Keratinocyte (primary cell): ENCODE measurements around the gene IL17C. TPM values are rescaled to one million over a fixed set of nuclear protein-coding genes. Genes with fewer than 3 reads are reported as not detected.

Experiments
- DNase-seq: peaks from one replicate; pipeline ENCODE4 v3.0.0-alpha.2; 2011; ENCODE audit warnings: low read depth, missing footprints, low spot score
- FAIRE-seq: peaks from 2 replicates; lab custom pipeline; 2011; peaks lifted over from hg19 to GRCh38; lab: Jason Lieb, UNC
- H2AFZ ChIP-seq: 2 replicates; pipeline ENCODE4 v1.6.0; 2012; ENCODE audit warnings: low read length, control low read depth, inconsistent platforms; ENCODE audit not compliant: control insufficient read depth
- H3K27ac ChIP-seq: 2 replicates; pipeline ENCODE4 v1.5.1; 2011; ENCODE audit warnings: low read length; ENCODE audit not compliant: control insufficient read depth, insufficient read depth
- H3K27me3 ChIP-seq: 3 replicates; pipeline ENCODE4 v1.6.0; 2011; ENCODE audit warnings: low read length; ENCODE audit not compliant: control insufficient read depth, insufficient read depth; ENCODE audit errors: extremely low read depth
- H3K36me3 ChIP-seq, 2 experiments: 2 replicates in 1 of 2; 3 replicates in 1 of 2; pipeline ENCODE4 v1.5.1; 2011; ENCODE audit warnings: low read length in 2 of 2, mild to moderate bottlenecking in 1 of 2; ENCODE audit not compliant: control insufficient read depth in 2 of 2, insufficient read depth in 2 of 2; ENCODE audit errors: extremely low read depth in 1 of 2
- H3K4me1 ChIP-seq: 3 replicates; pipeline ENCODE4 v1.5.1; 2011; ENCODE audit warnings: low read length; ENCODE audit not compliant: control insufficient read depth, insufficient read depth; ENCODE audit errors: extremely low read depth
- H3K4me2 ChIP-seq: 3 replicates; pipeline ENCODE4 v1.6.0; 2011; ENCODE audit warnings: low read depth, low read length; ENCODE audit not compliant: control insufficient read depth, insufficient read depth; ENCODE audit errors: extremely low read depth
- H3K4me3 ChIP-seq, 3 experiments: fragments of 200-600 bp in 1 of 3; sonication (generic) in 1 of 3; 2 replicates in 2 of 3; 3 replicates in 1 of 3; pipeline ENCODE4 v1.5.1; 2011 to 2016; ENCODE audit warnings: low read length in 3 of 3, mild to moderate bottlenecking in 3 of 3, control low read depth in 2 of 3, inconsistent platforms in 1 of 3, low read depth in 1 of 3, mixed read lengths in 1 of 3, mixed run types in 1 of 3, moderate library complexity in 1 of 3; ENCODE audit not compliant: control insufficient read depth in 2 of 3, insufficient read depth in 2 of 3; ENCODE audit errors: extremely low read depth in 1 of 3
- H3K79me2 ChIP-seq: 2 replicates; pipeline ENCODE4 v1.6.0; 2012; ENCODE audit warnings: low read length; ENCODE audit not compliant: control insufficient read depth, insufficient read depth
- H3K9ac ChIP-seq: 3 replicates; pipeline ENCODE4 v1.6.0; 2011; ENCODE audit warnings: low read length; ENCODE audit not compliant: control insufficient read depth, insufficient read depth; ENCODE audit errors: extremely low read depth
- H3K9me1 ChIP-seq: 3 replicates; pipeline ENCODE4 v1.6.0; 2011; ENCODE audit warnings: low read length; ENCODE audit not compliant: control insufficient read depth, insufficient read depth; ENCODE audit errors: extremely low read depth
- H3K9me3 ChIP-seq: 2 replicates; pipeline ENCODE4 v1.5.1; 2012; ENCODE audit warnings: low read depth, low read length; ENCODE audit not compliant: control insufficient read depth
- H4K20me1 ChIP-seq: 3 replicates; pipeline ENCODE4 v1.6.0; 2011; ENCODE audit warnings: low read length; ENCODE audit not compliant: control insufficient read depth, insufficient read depth; ENCODE audit errors: extremely low read depth
- EZH2 ChIP-seq: IDR thresholded peaks from one replicate; pipeline ENCODE4 v1.6.1; 2012; ENCODE audit warnings: inconsistent platforms, mild to moderate bottlenecking, low read length, moderate library complexity
- dilution Hi-C: fragments of 300-500 bp; cut with MboI; formaldehyde crosslinking; loops from one replicate; pipeline ENCODE4 v1.7.0; 2020; ENCODE audit warnings: low sequenced_read_pairs; ENCODE audit not compliant: extremely low pct_ligation_motif_present
- polyA plus RNA-seq, 5 experiments: library from polyadenylated mRNA; depleted of rRNA in 3 of 5; stranded (reverse) in 3 of 5; stranded (forward) in 1 of 5; unstranded in 1 of 5; fragments of >200 nt; gene quantifications; 1 replicate in 1 of 5; 2 replicates in 3 of 5; 3 replicates in 1 of 5; pipeline versions ENCODE4 v1.2.1 to v1.2.3, GENCODE V29; 2011 to 2012; ENCODE audit warnings: missing spikeins in 2 of 5, low read depth in 1 of 5, low replicate concordance in 1 of 5
- TF ChIP-seq, protein P1 (sequence below), 3 experiments: IDR thresholded peaks in 1 of 3; conservative IDR thresholded peaks in 1 of 3; optimal IDR thresholded peaks in 1 of 3; 2 replicates in 2 of 3; 3 replicates in 1 of 3; pipeline versions ENCODE3 to v1.5.1; 2011; ENCODE audit warnings: low read length in 3 of 3, mild to moderate bottlenecking in 3 of 3, moderate library complexity in 2 of 3, control low read depth in 1 of 3, inconsistent platforms in 1 of 3; ENCODE audit not compliant: insufficient read depth in 2 of 3; ENCODE audit errors: extremely low read depth in 1 of 3

IL17C gene
- polyA plus RNA-seq, 1 donor (not counting 4 experiments of a cell fraction or from before 2014, with no cell fraction given) = not detected

DNA sequence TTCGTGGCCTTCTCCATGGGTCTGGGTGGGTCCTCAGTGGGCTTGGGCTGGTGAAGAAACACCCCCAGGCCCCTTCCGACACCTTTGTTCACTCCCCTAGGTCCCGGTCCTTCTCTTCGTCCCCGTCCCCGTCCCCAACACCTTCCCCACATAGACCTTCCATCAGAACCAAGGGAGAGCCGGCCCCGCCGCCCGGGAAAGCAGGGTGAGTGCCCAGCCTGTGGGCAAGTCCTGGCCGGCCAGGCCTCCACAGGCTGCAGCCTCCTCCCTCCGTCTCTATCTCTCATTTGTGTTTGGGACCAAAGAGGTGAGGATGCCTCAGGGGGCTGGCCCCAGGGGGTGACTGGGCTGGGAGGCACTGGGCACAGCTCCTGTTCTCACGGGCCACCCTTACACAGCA lies 14.5 kb upstream of the IL17C start:
- no peak overlapping the region for H3K9ac ChIP-seq

DNA sequence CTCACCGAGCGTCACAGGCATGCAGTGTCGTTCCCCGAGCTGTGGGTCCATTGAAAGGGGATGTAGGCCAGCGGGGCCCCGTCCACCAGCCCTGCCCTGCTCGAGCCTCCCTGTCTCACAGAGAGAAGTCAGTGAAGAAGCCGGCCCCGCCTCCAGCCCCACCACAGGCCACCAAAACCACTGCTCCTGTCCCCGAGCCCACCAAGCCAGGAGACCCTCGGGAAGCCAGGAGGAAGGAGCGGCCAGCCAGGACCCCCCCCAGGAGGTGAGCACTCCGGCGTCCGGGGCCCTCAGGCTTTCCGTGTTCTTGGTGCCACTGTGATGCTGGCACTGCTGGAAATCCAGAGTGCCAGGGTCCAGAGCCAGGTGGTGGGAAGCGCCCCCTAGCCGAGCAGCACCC lies 13.9 kb upstream of the IL17C start:
- Histone ChIP-seq H2AFZ (no peak overlapping the region), H3K4me1 (no peaks in the 10 kb centered on the region), H3K36me3 (peaks cover 40 to 41% of the 10 kb centered on the region in 2 experiments), H3K9me3 (no peaks in the 10 kb centered on the region), H4K20me1 (peaks cover 4% of the 10 kb centered on the region), H3K4me3 (no peak overlapping the region), H3K9me1 (no peaks in the 10 kb centered on the region), H3K27me3 (no peaks in the 10 kb centered on the region), H3K79me2 (peaks cover 3% of the 10 kb centered on the region), H3K27ac (no peak overlapping the region), H3K4me2 (no peak overlapping the region), H3K9ac (no peak overlapping the region)
- TF ChIP-seq, protein P1, sequence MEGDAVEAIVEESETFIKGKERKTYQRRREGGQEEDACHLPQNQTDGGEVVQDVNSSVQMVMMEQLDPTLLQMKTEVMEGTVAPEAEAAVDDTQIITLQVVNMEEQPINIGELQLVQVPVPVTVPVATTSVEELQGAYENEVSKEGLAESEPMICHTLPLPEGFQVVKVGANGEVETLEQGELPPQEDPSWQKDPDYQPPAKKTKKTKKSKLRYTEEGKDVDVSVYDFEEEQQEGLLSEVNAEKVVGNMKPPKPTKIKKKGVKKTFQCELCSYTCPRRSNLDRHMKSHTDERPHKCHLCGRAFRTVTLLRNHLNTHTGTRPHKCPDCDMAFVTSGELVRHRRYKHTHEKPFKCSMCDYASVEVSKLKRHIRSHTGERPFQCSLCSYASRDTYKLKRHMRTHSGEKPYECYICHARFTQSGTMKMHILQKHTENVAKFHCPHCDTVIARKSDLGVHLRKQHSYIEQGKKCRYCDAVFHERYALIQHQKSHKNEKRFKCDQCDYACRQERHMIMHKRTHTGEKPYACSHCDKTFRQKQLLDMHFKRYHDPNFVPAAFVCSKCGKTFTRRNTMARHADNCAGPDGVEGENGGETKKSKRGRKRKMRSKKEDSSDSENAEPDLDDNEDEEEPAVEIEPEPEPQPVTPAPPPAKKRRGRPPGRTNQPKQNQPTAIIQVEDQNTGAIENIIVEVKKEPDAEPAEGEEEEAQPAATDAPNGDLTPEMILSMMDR (optimal IDR thresholded peaks at IDR 0.05 in 1 of 3, IDR thresholded peaks at IDR 0.05 in 1 of 3, conservative IDR thresholded peaks at IDR 0.05 in 1 of 3; ENCODE audit: extremely low read depth in 1 of 3, insufficient read depth in 2 of 3, low read length in 3 of 3) = no peak
- TF ChIP-seq EZH2 = no peak
- dilution Hi-C loops = no loop called here
- no peak for FAIRE-seq
- no peak for DNase-seq

More for the DNA sequence above, 14.5 kb upstream of the IL17C start:
- Histone ChIP-seq H3K79me2 (peaks cover 3% of the 10 kb centered on the region), H3K27me3 (no peaks in the 10 kb centered on the region), H3K4me2 (no peak overlapping the region), H3K4me3 (no peak overlapping the region), H3K9me3 (no peaks in the 10 kb centered on the region), H3K9me1 (no peaks in the 10 kb centered on the region), H3K4me1 (no peaks in the 10 kb centered on the region), H3K36me3 (peaks cover 40 to 42% of the 10 kb centered on the region in 2 experiments), H3K27ac (no peak overlapping the region), H2AFZ (no peak overlapping the region), H4K20me1 (peaks cover 4% of the 10 kb centered on the region)
- dilution Hi-C loops = no loop called here
- no peak for DNase-seq
- FAIRE-seq = no peak
- TF ChIP-seq, protein P1 (optimal IDR thresholded peaks at IDR 0.05 in 1 of 3, IDR thresholded peaks at IDR 0.05 in 1 of 3, conservative IDR thresholded peaks at IDR 0.05 in 1 of 3; ENCODE audit: extremely low read depth in 1 of 3, insufficient read depth in 2 of 3, low read length in 3 of 3) = no peak
- no peak for TF ChIP-seq EZH2
